Dermis microvascular lymphatic vessel endothelial cell (primary cell): ENCODE results near the gene PLXNA2. TPM values are rescaled to one million over a fixed set of nuclear protein-coding genes. Genes with fewer than 3 reads are reported as not detected.

Source experiments
- DNase-seq, 2 donors: peaks; one replicate each; pipeline versions ENCODE4 v3.0.0 to v3.0.0-alpha.2; 2010; ENCODE audit warnings: low read depth in 2 of 2
- total RNA-seq: library from RNA; depleted of rRNA; stranded (reverse); fragments of >200 nt; gene quantifications from 2 replicates; pipeline ENCODE4 v1.2.1, GENCODE V29; 2014

PLXNA2 gene
- total RNA-seq, 1 donor from 2014 or later, result 40.8 TPM

DNA sequence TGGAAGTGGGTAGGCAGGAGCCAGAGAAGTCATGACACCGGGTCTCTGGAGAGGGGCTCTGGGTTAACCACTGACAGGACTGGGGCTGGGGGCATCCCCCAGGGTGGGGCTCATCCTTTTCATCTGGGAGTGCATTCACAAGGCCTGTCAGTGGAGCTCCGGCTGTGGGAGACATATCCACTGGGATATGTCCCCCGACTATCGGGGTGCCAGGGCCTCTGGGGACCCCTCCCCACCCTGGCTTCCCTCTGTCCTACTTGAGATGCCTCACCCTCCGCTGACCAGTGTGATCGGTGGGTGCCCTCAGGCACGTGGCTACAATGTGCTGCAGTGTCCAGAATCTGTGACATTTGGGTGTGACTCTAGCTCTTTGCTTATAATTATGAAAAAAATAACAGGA, 240.9 kb downstream of the PLXNA2 start:
- no peak for DNase-seq

DNA sequence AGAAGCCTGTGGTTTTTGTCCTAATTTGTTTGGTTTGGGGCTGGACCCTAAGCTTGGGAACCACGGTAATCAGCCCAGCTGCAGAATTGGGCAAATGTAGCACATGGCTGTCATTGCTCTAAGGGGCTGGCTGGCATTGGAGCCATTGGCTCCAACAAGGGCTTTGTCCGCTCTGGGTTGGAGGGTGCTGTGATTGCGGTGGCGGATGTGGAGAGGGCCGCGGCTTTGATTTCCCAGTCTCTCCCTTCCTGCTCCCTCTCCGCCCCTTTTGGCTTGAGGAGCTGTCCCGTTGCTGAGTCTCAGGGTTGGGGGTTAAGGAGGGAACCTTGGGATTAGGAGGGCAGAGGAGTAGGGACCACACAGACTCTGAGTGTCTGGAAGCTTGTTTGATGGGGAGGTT, 241.5 kb downstream of the PLXNA2 start:
- no peak for DNase-seq

DNA sequence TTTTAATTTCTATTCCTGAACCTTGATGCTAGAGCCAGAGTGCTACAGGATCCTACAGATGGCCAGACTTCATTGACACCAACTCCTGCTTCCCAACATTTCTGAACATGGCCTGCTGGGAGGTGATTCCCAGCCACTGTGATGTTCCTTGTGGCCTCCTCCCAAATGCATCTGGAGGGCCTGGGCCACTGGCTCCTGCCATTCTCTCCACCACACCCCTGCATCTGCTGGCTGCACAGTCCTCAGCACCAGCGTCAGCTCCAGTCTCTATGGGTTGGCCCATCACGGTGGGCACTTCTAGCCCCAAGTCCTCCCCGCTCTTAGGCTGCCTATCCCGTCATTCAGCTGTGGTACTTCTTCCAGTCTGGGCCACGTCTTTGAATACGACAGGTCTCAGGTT, 242.1 kb downstream of the PLXNA2 start:
- no peak for DNase-seq

DNA sequence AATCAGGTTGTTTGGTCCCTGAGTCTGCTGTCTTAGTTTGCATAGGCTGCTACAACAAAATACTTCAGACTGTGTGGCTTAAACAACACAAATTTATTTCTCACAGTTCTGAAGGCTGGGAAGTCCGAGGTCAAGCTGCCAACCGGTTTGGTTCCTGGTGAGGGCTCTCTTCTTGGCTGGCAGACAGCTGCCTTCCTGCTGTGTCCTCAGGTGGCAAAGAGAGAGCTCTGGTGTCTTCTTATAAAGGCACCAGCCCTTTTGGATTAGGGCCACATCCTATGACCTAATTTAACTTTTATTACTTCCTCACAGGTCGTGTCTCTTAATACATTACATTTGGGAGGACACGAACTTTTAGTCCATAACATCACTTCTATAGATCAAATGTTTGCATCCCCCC, 243.7 kb downstream of the PLXNA2 start:
- DNase-seq, result no peak

DNA sequence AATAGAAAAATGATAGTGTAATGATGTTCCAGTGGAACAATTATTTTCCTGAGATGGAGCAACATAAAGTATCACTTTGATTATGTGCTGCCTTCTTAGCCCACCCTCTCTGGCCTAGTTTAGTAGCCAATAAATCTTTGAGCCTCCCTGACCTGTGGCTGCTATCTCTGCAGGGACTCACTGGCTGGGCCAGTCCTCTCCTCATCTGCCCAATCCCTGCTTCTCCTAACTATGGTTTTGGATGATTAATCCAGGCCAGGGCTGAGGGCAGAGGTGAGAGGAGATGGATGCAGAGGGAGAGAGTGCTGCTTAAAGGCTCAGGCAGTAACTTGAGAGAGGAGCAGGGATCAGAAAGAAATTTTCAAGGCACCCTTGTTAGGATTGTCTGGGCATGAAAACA, 244.2 kb downstream of the PLXNA2 start:
- DNase-seq, result no peak

DNA sequence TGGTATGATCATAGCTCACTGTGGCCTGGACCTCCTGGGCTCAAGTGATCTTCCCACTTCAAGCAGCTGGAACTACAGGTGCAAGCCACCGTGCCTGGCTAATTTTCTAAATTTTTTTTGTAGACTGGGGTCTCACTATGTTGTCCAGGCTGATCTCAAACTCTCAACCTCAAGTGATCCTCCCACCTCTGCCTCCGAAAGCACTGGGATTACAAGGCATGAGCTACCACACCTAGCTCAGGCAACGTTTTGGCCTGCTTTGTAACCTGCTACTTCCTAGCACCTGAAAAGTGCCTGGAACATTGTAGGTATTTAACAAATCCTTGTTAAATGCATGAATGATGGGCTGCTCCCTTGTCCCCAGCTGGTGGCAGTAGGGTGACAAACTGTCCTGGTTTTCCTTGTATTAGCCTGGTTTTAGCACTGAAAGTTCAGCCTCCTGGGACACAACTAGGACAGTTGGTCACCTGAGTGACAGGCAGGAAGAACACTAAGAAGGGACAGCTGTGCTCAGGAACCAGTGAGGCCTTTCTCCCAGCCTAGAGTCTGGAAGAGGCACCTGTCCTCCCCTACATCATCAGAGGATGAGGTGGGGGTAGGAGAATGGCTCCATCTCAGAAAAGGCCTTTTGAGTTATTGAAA, 244.8 kb downstream of the PLXNA2 start:
- no peak for DNase-seq

DNA sequence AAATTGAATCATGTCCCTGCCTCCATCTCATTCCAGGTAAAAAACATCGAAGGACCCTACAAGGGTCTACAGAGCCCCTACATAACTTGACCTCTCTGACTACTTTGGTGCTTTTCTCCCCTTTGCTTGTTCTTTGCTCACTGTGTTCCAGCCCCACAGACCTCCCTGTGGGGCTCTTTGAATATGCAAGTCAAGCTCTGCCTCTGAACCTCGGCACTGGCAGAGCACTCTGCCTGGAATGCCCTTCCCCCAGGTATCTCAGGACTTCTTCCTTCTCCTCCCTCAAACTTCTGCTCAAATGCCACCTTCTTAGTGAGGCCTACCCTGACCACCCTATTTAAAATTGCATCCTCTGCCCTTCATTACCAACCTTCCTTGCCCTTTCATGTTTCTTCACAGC, 245.5 kb downstream of the PLXNA2 start:
- DNase-seq, result no peak

DNA sequence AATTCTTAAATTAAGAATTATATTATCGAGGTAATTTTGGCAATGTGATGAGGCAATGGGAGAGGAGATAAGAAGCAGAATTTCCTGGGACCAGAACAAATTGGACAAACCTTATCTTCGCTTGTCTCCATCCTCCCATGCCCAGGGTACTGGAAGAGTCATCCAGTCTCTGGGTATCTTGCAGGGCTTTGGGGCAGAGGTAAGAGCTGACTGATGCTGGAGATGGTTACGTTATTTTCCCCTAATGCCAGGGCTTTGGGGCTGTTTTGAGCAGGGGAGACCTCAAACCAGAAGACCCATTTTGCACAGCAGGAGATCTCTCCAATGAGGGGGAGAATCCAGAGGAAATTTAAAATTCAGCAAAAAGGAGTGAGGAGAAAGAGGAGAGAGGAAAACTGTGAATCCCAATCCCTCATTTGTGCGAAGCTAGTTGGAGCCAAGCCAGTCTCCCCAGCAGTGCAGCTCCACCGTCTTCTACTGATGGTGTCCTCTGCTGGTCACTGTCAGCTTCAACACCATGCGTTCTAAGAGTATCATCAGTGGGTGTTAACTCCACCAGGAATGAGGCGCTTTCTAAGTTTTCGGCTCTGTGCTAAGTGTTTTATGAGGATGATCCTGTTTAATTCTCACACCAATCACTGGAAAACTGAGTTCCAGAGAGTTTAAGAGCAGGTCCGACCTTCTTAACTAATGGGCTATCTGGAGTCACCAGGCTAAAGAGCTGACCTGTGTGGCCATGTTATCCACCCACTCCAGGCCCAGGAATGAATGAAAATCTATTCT, 246.5 kb downstream of the PLXNA2 start:
- peak; percentile 69 to 83 for DNase-seq

DNA sequence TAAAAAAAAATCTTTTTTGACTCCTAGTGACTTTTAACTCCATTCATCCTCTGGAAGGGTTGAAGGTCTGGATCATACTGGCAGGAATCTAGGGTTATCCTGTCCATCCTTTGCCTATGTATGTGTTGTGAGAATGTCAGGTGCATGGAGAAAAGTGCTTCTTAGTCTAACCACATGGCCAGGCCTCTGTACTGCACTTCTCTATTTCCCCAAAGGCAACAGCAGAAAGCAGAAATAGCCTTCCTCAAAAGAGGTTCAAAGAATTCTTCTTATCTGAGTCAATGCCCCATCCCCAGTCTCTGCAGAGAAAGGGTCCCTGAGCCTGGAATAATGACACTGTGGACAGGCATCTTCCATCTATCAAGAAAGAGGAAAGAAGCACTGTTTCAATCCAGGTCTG, 247.5 kb downstream of the PLXNA2 start:
- DNase-seq, result no peak

DNA sequence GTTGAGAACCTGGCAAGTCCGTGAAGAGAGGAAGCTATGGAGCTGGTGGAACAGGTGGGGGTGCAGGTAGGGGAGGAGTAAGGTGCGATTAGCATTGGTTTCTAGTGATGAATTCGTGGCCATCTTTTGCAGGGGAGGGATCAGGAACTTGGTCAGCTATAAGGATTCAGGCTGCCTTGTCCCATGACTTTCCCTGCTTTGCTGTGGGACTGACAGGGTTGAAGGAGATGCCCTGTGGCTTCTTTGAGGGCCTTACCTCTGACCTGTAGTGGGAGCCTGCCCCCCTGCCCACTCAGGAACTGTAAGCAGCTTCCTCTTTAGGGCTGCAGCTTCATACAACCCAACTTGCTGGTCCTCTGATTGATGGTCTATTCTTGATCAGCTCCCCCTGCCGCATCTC, 248.6 kb downstream of the PLXNA2 start:
- DNase-seq, result no peak

DNA sequence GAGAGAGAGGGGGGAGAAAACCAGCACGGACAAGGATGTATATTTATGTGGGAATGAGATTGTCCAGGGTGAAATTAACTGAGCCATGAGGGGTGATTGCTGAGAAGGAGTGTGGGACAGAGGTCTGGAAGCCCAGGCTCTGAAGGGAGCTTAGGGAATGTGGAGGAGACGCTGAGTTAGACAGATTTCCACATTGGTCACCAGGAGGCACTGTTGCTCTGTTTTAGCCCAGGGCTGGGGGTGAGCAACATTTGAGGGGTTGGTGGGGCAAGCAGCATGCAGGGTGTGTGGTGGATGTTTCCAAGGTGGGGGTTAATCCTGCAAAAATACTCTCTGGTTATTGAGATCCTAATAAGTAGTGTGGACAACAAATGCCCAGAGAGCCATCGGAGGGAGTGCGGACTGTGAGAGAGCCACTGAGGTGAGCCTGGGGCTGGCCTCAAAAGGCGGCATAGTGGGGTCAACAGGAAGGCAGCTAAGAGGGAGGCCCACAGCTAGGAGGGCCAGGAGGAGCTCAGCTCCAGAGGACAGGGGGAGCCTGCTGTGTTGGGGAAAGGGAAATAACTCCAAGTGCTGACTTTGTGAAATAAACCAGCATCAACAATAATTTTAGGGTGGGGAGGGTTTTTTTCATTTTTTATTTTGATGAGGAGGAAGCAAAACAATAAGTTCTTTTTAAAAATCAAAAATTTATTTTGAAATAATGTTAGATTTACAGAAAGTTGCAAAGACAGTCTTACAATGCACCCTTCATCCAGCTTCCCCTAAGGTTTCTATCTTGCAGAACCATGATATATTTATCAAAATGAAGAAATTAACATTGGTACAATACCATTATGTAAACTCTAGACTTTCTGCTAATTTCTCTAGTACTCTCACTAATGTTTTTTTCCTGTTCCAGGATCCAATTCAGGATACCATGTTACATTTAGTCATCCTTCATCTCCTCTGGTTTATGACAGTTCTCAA, 250.4 kb downstream of the PLXNA2 start:
- DNase-seq, result peak in 1 of 2 donors; percentile 20

DNA sequence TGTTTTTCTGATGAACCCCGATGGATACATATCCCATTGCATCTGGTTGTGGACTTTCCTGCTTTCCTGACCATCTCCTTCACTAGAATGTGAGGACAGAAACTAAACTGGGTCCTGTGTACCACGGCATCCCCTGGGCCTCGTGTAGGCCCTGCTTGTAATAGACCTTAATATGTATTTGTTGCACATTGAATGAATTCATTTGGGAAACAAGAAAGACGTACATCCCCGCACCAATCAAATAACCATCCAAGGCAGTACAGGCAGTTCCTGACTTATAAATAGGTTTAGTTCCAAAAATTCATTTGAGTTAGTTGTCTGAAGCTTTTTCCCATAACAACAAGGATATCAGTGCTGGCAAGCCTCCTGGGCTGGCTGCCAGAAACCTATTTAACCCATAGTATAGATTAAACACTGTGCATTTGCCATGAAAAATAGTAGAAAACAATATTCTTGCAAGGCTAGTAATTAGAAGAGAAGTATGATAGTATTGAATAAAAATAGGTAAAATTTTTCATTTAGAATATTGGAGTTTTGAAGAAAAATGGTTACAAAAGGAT, 251.4 kb downstream of the PLXNA2 start:
- peak in 1 of 2 donors; percentile 31 for DNase-seq

DNA sequence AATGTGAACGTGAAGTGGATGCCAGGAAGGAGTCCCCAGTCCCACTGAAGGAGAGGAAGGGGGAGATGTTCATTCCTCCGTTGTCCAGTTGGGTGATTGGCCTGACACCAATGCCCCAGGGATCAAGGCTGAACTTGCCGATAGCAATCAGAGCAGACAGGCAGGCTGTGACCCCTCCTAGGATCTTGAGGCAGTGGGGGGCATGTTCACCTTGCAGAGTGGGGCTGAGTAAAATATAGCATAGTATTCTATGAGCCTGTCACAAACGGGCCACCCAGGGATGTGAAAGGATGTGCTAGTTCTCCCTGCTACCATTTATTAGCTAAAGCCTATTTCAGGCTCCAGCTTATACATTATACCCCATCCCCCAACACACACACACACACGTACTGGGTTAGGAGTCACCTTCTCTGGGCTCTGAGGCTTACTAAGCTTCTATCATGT, 252.6 kb downstream of the PLXNA2 start:
- no peak for DNase-seq

DNA sequence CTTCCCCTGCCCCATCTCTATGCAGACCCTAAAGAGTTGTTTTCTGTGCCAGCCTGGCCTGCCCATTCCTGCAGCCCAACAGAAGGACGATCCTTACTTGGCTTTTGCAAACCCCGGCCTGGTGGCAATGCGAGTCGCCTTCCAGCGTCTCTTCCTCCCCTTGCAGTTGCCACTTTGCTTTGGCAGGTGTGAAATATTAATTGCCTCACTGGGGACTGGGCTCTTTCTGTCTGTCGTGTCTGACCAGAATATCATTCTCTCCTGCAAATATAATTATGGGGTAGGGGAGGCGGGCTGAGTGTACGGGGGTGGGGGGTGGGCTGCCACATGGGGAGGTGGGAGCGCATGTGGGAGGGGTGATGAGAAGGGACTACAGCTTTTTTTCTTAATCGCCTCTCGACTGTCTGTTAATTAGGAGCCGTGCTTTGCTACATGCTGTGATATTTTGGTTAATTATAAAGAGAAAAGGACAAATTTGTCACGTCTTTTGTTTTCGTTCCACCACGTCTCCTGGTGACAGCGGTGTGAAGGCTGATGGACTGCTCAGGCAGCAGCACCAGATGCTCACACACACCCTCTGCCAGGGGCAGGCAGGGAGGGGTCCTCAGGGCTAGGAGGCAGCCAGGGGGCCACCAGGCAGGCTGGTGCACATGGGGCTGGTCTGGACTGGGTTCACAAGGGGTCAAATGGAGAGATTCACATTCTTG, 253.2 kb downstream of the PLXNA2 start:
- DNase-seq, result no peak

DNA sequence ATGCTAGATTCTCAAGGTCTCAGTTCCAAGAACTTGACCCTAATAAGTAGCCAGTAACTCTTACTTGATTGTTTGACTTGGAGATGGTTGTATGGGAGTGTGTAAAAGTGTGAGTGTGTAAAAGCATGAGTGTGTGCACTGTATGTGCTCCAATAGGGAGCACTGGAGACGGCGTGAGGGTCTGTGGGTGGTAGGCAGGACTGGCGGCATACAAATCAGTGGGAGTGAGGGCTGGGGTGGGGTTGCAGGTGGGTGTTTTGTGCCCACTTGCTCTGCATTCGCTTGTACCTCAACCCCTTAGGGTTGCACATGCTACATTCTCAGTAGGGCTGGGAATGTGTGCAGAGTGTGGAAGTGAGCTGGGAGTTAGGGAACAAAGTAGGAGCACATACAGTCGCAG, 253.7 kb downstream of the PLXNA2 start:
- no peak for DNase-seq

DNA sequence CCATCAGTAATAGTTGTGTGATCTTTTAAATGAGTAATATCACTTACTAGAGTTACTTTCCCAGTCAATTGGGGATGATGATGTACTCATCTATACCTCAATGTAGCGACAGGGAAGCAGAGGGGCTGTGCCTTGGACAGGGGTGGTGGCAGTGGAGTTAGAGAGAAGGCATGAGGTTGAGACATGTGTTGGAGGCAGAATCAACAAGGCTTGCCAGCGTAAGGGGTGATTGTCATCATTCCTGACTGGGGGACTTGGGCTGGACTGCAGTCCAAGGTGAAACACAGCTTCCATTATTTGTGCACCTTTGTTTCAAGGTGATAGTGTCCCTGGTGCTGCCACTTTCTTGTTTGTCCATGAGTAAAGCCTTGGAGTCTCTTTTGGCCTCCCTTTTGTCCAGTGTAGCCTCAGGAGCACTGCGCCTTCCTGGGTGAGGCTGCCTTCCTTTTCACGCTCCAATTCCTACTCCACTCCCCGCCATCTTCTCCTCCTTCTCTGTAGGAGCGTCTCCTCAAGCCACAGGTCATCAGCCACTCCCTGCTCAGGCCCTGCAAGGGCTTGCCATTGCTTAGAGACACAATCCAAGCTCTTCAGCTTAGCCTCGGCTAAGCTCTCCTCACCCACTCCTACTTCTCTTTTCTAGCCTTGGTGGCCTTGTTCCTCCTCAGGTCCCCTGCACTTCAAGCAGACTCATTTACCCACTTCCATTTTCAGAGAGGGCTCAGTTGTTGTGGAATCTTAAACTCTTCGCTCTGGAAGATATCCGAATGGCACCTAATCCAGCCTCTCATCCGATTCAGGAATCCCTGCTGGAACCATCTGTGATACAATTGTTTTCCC, 255.6 kb downstream of the PLXNA2 start:
- no peak for DNase-seq

DNA sequence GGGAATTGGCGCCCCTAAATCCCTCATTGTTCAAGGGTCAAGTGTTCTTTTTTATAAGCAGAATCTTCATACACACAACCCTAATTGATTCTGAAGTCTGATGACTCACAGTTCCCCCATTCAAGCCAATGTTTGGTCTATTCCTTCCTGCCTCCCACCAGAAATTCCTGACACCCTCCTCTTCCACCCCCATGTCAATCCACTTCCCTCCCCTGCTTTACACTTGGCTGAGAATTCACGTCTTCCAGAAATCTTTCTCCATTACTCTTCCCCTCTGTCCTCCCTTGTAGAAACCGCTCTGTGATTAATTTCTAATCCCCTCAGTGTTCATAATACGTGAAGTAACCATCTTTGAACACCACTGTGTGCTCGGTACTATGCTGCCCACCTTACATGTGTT, 257.0 kb downstream of the PLXNA2 start:
- peak in 1 of 2 donors; percentile 16 for DNase-seq

DNA sequence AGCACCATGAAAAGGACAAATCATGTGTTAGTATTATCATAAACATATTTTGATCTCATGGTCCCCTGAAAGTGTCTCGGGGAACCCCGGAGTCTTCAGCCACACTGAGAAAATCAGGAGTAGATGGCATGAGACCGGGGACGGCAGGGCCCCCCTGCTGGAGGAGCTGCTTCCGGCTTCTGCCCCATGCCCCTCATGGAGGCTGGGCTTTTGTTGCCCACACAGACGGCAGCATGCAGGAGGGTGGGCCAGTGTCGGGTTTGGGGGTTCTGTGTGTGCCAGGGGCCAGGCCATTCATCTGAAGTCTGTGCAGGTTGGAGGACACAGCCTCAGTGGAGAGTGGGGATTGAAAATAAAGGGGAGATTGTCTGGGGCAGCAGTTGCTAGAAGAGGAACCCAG, 258.2 kb downstream of the PLXNA2 start:
- no peak for DNase-seq

DNA sequence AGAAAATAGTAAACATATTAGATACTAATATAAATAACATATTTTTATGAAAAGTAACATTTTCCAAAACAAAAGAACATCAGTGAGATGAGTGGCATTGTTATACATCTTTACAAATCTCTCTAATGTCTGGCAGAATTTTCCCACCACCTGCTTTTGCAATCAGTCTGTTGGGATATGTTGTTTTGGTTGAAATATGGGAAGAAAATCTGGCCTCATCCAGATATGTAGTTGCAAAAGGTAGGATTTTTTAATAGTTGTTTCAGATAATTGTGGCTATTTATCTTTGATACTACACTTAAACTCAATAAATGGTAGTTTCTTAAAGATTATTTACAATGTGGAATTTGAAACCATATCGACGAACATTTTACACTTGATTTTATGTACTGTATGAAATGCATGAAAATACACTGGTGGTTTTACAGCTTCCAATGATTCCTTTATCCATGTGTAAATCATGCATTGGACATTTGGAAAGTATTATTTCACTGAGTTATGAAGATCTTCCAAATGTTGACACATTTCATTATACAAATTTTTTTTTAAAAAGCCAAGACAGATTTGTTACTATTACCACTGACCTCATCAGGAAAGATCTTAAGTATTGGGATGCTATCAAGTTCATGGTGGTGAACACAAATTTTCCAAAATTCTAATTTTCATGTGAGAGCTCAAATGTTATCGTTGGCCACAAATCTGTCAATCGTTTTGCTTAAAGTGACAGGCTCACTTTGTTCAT, 259.2 kb downstream of the PLXNA2 start:
- DNase-seq, result no peak
